AG09319 (cell line): ENCODE data around the gene PTGR1.
"Not testable (repeated sequence)": the region's sequence is repeated elsewhere in the genome, so short reads cannot be mapped to it uniquely, and the experiment has no call there.

Source experiments
- DNase-seq: peaks from one replicate; pipeline ENCODE4 v3.0.0-alpha.2; 2010; ENCODE audit warnings: low read depth; ENCODE audit errors: extremely low read depth
- TF ChIP-seq, protein P1 (sequence below): IDR thresholded peaks from 2 replicates; pipeline ENCODE4 v1.5.1; 2011; ENCODE audit warnings: low read depth, mild to moderate bottlenecking, inconsistent platforms, low read length, moderate library complexity

Gene PTGR1

DNA sequence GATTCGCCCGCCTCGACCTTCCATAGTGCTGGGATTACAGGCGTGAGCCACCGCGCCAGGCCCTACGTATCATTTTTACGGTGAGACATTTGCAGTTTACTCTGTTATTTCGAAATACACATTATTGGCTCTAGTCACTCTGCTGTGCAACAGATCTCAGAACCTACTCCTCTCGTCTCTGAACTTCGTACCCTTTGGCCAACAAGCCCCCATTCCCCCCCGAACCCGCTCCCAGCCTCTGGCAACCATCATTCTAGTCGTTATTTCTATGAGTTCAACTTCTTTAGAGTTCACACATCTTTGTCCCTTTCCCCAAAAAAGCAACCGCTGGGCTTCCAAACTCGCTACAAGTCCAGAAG is 735 bp downstream of the PTGR1 start:
- TF ChIP-seq, protein P1, sequence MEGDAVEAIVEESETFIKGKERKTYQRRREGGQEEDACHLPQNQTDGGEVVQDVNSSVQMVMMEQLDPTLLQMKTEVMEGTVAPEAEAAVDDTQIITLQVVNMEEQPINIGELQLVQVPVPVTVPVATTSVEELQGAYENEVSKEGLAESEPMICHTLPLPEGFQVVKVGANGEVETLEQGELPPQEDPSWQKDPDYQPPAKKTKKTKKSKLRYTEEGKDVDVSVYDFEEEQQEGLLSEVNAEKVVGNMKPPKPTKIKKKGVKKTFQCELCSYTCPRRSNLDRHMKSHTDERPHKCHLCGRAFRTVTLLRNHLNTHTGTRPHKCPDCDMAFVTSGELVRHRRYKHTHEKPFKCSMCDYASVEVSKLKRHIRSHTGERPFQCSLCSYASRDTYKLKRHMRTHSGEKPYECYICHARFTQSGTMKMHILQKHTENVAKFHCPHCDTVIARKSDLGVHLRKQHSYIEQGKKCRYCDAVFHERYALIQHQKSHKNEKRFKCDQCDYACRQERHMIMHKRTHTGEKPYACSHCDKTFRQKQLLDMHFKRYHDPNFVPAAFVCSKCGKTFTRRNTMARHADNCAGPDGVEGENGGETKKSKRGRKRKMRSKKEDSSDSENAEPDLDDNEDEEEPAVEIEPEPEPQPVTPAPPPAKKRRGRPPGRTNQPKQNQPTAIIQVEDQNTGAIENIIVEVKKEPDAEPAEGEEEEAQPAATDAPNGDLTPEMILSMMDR = no peak
- DNase-seq = no peak

DNA sequence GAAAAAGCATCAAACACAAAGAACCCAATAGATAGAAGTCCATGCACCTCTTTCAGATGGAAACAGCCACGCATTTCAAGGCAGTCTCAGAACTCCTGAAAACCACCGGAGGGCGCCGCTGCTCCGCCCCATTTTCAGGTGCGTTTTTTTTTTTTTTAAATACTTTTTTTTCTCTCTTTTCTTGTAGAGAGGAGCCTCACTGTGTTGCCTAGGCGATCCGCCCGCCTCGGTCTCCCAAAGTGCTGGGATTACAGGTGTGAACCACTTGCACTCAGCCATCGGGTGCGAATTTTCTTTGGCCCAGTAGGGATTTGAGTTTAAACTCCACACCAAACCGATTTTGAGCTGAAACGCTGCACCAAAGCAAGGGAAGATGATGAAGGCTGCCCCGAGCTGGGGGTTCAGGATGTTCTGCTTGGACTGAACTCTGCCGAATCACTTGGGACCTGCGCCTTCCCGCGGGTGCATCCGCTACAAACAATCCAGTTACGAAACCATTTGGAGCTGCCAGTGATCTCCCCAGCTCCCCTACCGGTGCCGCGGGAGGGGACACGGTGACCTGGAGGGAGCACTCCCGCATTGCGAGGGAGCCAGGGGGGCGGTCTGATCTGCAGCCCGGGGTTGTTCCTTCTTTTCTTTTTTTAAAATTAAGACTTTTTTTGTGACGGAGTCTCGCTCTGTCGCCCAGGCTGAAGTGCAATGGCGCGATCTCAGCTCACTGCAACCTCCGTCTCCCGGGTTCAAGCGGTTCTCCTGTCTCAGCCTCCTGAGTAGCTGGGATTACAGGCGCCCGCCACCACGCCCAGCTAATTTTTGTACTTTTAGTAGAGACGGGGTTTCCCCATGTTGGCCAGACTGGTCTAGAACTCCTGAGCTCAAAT is 1.4 kb downstream of the PTGR1 start:
- peak; percentile 39 for DNase-seq
- TF ChIP-seq, protein P1 = peak; percentile 70

DNA sequence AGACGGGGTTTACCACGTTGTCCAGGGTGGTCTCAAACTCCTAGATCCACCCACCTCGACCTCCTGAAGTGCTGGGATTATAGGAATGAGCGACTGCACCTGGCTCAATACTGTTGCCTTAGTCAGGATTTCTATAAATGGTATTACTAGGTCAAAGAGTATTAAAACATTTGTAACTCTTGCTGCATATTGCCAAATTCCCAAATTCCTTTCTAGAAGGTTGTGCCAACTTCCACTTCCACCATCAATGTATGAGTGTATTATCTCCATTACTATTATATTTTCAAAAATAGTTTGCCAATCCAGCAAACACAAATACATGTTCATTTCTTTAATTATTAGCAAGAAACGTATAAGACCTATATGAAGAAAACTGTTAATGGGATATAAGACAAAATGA is 10.6 kb downstream of the PTGR1 start:
- TF ChIP-seq, protein P1 = no peak
- no peak for DNase-seq

DNA sequence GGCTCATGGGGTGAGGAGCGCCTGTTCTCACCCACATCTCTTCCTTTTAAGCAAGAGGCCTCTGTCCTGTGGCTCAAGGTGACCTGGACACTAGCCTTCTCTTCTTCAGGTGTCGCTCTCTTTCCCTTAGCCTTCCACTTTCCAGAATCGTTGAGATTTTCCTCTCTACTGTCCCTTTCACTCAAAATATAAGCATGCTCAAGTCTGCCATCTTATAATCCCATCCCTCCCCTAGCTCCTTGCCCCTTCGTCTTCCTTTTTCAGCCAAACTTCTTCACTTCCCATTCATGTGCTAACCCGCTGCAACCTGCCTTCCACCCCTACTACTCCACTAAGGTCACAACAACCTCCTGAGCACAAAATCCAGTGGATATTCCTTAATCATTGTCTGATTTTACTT is 13.1 kb downstream of the PTGR1 start:
- no peak for DNase-seq
- TF ChIP-seq, protein P1 = no peak

DNA sequence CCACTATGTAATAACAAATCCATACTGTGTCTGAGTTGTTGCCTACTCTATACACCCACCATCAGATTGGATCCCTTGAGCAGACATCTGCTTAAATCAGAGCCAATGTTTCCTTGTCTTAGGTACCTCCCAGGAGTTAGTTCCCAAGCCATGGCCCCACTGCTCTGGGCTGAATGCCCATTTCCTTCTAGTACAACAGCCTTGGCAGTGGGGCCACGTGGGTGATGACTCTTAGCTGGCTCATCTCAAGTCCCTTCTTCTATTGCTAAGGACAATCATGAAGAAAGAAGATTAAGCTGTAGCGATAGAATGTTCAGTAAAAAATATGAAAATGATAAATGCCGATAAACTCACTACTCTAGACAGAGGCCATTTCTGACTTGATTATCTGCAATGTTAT is 16.6 kb downstream of the PTGR1 start:
- DNase-seq = no peak
- TF ChIP-seq, protein P1 = no peak

DNA sequence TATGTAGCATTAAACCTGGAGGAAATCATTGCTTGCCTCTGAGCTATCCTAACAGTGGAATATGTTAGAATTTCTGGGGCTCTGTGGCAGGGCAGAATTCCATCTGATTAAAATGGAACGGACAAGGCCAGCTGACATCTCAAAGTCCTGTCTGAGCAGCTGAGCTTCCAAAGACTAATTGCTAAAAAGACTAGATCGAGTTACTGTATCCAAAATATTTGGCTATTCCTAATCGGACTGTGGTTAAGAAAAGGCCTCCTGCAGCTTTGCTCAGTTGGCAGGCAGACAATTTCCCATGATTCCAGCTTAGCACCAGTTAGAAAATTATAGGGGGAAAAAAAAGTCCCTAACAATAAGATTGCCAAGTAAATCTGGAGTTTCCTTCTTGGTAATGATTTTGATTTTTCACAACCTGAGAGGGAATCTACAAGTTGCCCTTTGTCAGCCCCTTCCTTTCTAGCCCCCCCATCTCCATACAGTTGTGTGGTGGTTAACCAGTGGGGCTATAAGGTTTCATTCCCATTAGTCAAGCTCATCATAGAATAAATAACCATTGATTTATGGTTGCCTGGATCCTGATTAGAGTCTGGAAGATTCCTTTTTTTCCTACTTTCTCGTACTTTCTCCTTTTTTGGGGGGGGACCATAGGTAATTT is 26.4 kb downstream of the PTGR1 start:
- TF ChIP-seq, protein P1 = no peak
- DNase-seq = peak; percentile 88

DNA sequence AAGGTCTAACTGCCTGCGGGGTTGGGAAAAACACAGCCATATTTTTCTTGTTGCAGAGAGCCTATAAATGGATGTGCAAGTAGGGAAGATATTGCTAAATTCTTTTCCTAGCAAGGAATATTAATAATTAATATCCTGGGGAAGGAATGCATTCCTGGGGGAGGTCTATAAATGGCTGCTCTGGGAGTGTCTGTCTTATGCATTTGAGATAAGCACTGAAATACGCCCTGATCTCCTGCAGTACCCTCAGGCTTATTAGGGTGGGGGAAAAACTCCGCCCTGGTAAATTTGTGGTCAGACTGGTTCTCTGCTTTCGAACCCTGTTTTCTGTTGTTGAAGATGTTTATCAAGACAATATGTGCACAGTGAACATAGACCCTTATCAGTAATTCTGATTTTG is 31.3 kb downstream of the PTGR1 start:
- DNase-seq = not testable (repeated sequence)
